IMR-90 (cell line): ENCODE data around the gene WDR90.

Experiments used
- BHLHE40 ChIP-seq: fragments of 150-350 bp; IDR thresholded peaks from 2 replicates; pipeline ENCODE4 v1.6.1; 2016; ENCODE audit warnings: mild to moderate bottlenecking, low read depth, low read length
- CEBPB ChIP-seq: IDR thresholded peaks from 2 replicates; pipeline ENCODE4 v1.6.1; 2012; ENCODE audit warnings: low read depth, low read length, improper control_type of control experiment
- CHD1 ChIP-seq: IDR thresholded peaks from 2 replicates; pipeline ENCODE4 v1.6.1; 2012; ENCODE audit warnings: low read depth, low read length, improper control_type of control experiment
- CTCF ChIP-seq: conservative IDR thresholded peaks from 2 replicates; pipeline ENCODE4 v1.5.1; 2012; ENCODE audit warnings: mild to moderate bottlenecking, low read depth, low read length, improper control_type of control experiment
- ELK1 ChIP-seq: fragments of 150-350 bp; IDR thresholded peaks from 2 replicates; pipeline ENCODE4 v1.6.1; 2016; ENCODE audit warnings: low read depth, mild to moderate bottlenecking, low read length, moderate library complexity, borderline replicate concordance
- FOS ChIP-seq: fragments of 150-350 bp; IDR thresholded peaks from 2 replicates; pipeline ENCODE4 v1.6.1; 2016; ENCODE audit warnings: low read depth, low read length
- MAFK ChIP-seq: IDR thresholded peaks from 2 replicates; pipeline ENCODE4 v1.6.1; 2012; ENCODE audit warnings: low read depth, low read length, improper control_type of control experiment
- MAZ ChIP-seq: IDR thresholded peaks from 2 replicates; pipeline ENCODE4 v1.6.1; 2012; ENCODE audit warnings: low read depth, mild to moderate bottlenecking, low read length, improper control_type of control experiment, moderate library complexity, borderline replicate concordance
- MXI1 ChIP-seq: IDR thresholded peaks from 2 replicates; pipeline ENCODE4 v1.6.1; 2012; ENCODE audit warnings: low read depth, mild to moderate bottlenecking, low read length, moderate library complexity, borderline replicate concordance
- POLR2A ChIP-seq: IDR thresholded peaks from 2 replicates; pipeline ENCODE4 v1.6.1; 2012; ENCODE audit warnings: mild to moderate bottlenecking, low read depth, low read length
- RAD21 ChIP-seq: IDR thresholded peaks from 2 replicates; pipeline ENCODE4 v1.6.1; 2012; ENCODE audit warnings: low read length, improper control_type of control experiment
- RCOR1 ChIP-seq: IDR thresholded peaks from 2 replicates; pipeline ENCODE4 v1.6.1; 2012; ENCODE audit warnings: mild to moderate bottlenecking, low read length, improper control_type of control experiment; ENCODE audit not compliant: insufficient replicate concordance
- RFX5 ChIP-seq: IDR thresholded peaks from 2 replicates; pipeline ENCODE4 v1.8.0; 2012; ENCODE audit warnings: low read depth, mild to moderate bottlenecking, low read length, moderate library complexity
- SMC3 ChIP-seq: fragments of 150-350 bp; IDR thresholded peaks from 2 replicates; pipeline ENCODE4 v1.6.1; 2016; ENCODE audit warnings: low read depth, mild to moderate bottlenecking, antibody characterized with exemption, low read length, moderate library complexity

- TF ChIP-seq RAD21 (no peak), CTCF (no peak), BHLHE40 (no peak), FOS (no peak), CHD1 (no peak), POLR2A (no peak), RCOR1 (no peak), RFX5 (no peak), MAFK (no peak), CEBPB (no peak), ELK1 (no peak), SMC3 (no peak), MXI1 (no peak), MAZ (no peak)
Observed at GRCh38 chr16:714079-714478, 64.9 kb downstream of the WDR90 start.
